Measurements from ENCODE around the gene CHD1.
A peak's percentile ranks its signal among the peaks of the same experiment; 100 is the strongest.

The CHD1 gene

DNA sequence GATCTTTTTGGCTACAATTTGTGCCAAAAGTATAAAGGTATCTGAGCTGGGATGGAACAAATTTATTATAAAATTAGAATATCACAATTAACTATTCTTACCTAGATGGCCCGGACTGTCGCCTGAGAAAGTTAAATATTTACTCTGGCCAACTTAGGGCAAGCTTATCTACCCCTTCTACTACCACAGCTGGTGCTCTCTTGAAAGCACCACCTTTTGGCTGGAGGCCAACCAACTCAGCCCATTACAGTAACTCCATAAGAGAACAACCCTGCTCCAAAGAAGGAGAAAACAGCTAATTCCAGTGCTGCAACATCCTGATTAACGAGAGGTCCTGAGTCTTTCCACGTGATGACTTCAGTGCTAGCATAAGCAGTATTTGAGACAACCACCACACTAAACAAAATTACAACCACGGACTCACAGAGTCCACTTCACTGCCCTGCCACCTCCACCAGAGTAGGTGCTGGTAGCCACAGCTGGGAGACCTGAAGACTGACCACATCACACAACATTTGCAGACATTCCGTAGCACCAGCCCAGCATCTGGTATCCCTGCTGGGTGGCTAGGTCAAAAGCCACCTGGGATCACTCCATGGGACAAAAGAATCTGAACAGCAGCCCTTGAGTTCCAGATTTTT is 112.1 kb downstream of the CHD1 start:
- Histone ChIP-seq H3K9ac (no peak overlapping the region), H4K20me1 (no peaks in the 10 kb centered on the region), H3K27ac (no peak overlapping the region), H3K4me3 (no peak overlapping the region), H3K36me3 (no peaks in the 10 kb centered on the region), H3K9me3 (replicated peaks in 1 of 11) (peaks cover 11 to 21% (median 14%) of the 10 kb centered on the region in 11 experiments; a peak in 21 of 22 replicates), H3K4me1 (peaks cover 0 to 7% (median 3%) of the 10 kb centered on the region in 10 experiments; a peak in 7 of 20 replicates), H3K4me2 (no peak overlapping the region), H3K27me3 (no peaks in the 10 kb centered on the region)
- no peak for TF ChIP-seq Cebpa-rat (IDR thresholded peaks at IDR 0.05)

DNA sequence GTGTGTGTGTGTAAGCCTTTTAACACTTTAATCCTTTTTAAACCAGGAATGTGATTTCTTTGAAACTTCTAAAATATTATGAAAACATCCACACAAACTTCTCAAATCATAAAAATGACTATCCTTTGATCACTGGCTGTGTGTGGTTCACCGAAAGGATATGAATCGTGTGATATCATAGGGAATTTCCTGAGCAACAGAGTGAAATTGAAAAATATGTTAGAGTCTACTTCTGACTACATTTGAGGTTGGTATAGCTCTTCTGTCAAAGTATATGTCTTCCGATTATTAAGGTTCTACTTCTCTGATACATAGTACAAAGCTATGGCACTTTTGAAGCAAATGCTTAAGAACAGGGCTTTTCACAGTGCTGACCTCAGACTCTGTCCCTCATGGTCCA is 115.1 kb downstream of the CHD1 start:
- Histone ChIP-seq H3K36me3 (no peaks in the 10 kb centered on the region), H3K4me1 (peaks cover 0 to 7% (median 3%) of the 10 kb centered on the region in 10 experiments; a peak in 7 of 20 replicates), H4K20me1 (no peaks in the 10 kb centered on the region), H3K9ac (no peak overlapping the region), H3K4me3 (no peak overlapping the region), H3K27ac (no peak overlapping the region), H3K27me3 (no peaks in the 10 kb centered on the region), H3K9me3 (replicated peaks in 1 of 11) (peaks cover 0 to 6% (median 0%) of the 10 kb centered on the region in 11 experiments; a peak in 3 of 22 replicates), H3K4me2 (peak overlapping the region in 5 of 11 experiments; percentile 10 to 24 (median 11); a peak in 3 of 22 replicates)
- TF ChIP-seq Cebpa-rat (IDR thresholded peaks at IDR 0.05): no peak

DNA sequence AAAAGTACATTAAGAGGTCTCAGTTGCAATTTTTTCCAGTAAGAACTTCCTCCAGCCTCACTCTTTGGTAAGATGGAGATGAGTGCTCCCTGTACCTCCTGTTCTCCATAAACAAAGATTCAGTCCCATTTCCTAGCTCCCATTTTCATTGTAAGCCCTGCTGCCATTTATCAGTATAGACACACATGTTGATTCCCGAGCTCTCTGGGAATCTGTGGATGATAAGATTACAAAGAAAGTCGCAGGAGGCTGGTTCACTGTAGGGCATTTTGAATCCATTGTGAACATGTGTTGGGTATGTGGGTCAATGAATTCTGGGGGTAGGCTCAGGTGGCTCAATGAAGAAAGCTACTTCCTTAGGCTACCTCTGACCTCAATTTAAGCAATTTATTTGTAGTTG is 118.6 kb downstream of the CHD1 start:
- H3K9ac ChIP-seq: no peak overlapping the region
- H3K9me3 ChIP-seq (replicated peaks in 1 of 11): peaks cover 20 to 41% (median 31%) of the 10 kb centered on the region in 11 experiments
- peaks cover 0 to 6% (median 0%) of the 10 kb centered on the region in 11 experiments; a peak in 2 of 22 replicates for H3K36me3 ChIP-seq
- H3K4me1 ChIP-seq: peaks cover 0 to 7% (median 3%) of the 10 kb centered on the region in 10 experiments; a peak in 7 of 20 replicates
- H3K4me2 ChIP-seq: no peak overlapping the region
- no peaks in the 10 kb centered on the region for H4K20me1 ChIP-seq
- no peaks in the 10 kb centered on the region for H3K27me3 ChIP-seq
- H3K27ac ChIP-seq: no peak overlapping the region
- no peak for TF ChIP-seq Cebpa-rat (IDR thresholded peaks at IDR 0.05)
- H3K4me3 ChIP-seq: no peak overlapping the region

DNA sequence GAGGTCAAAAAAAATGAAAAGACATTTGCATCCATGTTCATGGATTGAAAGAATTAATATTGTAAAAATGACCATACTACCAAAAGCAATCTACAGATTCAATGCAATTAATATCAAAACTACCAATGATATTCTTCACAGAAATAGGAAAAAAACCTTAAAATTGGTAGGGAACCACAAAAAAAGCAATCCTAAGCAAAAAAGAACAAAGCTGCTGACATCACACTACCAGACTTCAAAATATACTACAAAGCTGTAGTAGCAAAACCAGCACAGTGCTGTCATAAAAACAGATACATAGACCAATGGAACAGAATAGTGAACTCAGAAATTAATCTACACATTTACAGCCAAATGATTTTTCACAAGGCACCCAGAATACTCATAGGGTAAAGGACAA is 121.0 kb downstream of the CHD1 start:
- no peak for TF ChIP-seq Cebpa-rat (IDR thresholded peaks at IDR 0.05)
- H3K4me3 ChIP-seq: no peak overlapping the region

DNA sequence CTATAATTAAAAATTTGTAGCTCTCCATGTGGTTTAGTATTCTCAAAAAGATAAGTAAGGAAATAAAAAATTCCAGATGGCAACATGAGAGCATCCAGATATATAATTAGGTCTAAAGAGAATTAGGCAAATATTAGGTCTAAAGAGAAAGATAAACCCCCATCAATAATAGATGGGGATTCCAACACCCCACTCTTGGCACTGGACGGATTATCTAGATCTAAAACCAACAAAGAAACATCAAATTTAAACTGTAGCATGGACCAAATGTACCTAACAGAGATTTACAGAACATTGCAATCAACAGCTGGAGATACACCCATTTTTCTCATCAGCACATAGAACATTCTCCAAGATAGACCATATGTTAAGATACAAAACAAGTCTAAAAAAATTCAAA is 123.7 kb downstream of the CHD1 start:
- Histone ChIP-seq H3K36me3 (peaks cover 0 to 10% (median 0%) of the 10 kb centered on the region in 11 experiments; a peak in 2 of 22 replicates), H4K20me1 (no peaks in the 10 kb centered on the region), H3K9me3 (replicated peaks in 1 of 11) (peaks cover 24 to 50% (median 38%) of the 10 kb centered on the region in 11 experiments), H3K4me1 (peaks cover 3 to 12% (median 8%) of the 10 kb centered on the region in 10 experiments; a peak in 16 of 20 replicates), H3K4me2 (no peak overlapping the region), H3K4me3 (no peak overlapping the region), H3K9ac (no peak overlapping the region), H3K27ac (no peak overlapping the region), H3K27me3 (no peaks in the 10 kb centered on the region)
- TF ChIP-seq Cebpa-rat (IDR thresholded peaks at IDR 0.05): no peak

More for the DNA sequence above, 121.0 kb downstream of the CHD1 start:
- Histone ChIP-seq H3K4me2 (no peak overlapping the region), H3K27me3 (no peaks in the 10 kb centered on the region), H3K36me3 (peaks cover 0 to 10% (median 0%) of the 10 kb centered on the region in 11 experiments; a peak in 2 of 22 replicates), H3K9me3 (replicated peaks in 1 of 11) (peaks cover 24 to 50% (median 38%) of the 10 kb centered on the region in 11 experiments), H3K27ac (no peak overlapping the region), H3K4me1 (peaks cover 3 to 12% (median 8%) of the 10 kb centered on the region in 10 experiments; a peak in 16 of 20 replicates), H3K9ac (no peak overlapping the region), H4K20me1 (no peaks in the 10 kb centered on the region)

DNA sequence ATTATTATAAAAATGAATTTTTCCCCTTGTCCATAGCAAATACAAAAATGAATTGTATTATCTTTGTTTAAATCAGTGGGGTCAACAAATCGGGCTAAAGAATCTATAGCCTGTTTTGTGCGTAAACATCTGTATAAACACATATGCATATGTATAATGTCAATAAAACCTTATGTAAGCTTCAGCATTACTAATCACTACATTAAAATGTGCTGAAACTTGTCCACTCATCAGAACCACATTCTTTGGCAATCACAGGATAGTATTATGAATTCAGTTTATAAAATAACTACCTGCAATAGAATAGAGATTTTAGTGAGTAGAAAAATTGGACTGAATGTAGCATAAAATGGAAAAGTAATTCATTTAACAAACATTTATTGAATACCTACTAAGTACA is 124.7 kb downstream of the CHD1 start:
- no peak overlapping the region for H3K27ac ChIP-seq
- H3K9me3 ChIP-seq (replicated peaks in 1 of 11): peaks cover 24 to 47% (median 38%) of the 10 kb centered on the region in 11 experiments
- H3K4me2 ChIP-seq: no peak overlapping the region
- TF ChIP-seq Cebpa-rat (IDR thresholded peaks at IDR 0.05): no peak
- H3K9ac ChIP-seq: no peak overlapping the region
- H3K4me3 ChIP-seq: no peak overlapping the region
- H4K20me1 ChIP-seq: no peaks in the 10 kb centered on the region
- peaks cover 0 to 10% (median 0%) of the 10 kb centered on the region in 11 experiments; a peak in 2 of 22 replicates for H3K36me3 ChIP-seq
- peaks cover 3 to 12% (median 8%) of the 10 kb centered on the region in 10 experiments; a peak in 16 of 20 replicates for H3K4me1 ChIP-seq
- H3K27me3 ChIP-seq: no peaks in the 10 kb centered on the region
